Effector CD4-positive, alpha-beta T cell (primary cell): ENCODE data around the gene SMTN.
"Not testable (repeated sequence)": the region's sequence is repeated elsewhere in the genome, so short reads cannot be mapped to it uniquely, and the experiment has no call there.

Source experiments
- DNase-seq: peaks from one replicate; pipeline ENCODE4 v3.0.0-alpha.2; 2020
- total RNA-seq: gene quantifications from one replicate; lab custom pipeline; 2026; lab: John Stamatoyannopoulos, UW

Gene SMTN
- 4.7 reads per million, percentile 18 among the genes with 10 or more reads in this experiment for total RNA-seq

DNA sequence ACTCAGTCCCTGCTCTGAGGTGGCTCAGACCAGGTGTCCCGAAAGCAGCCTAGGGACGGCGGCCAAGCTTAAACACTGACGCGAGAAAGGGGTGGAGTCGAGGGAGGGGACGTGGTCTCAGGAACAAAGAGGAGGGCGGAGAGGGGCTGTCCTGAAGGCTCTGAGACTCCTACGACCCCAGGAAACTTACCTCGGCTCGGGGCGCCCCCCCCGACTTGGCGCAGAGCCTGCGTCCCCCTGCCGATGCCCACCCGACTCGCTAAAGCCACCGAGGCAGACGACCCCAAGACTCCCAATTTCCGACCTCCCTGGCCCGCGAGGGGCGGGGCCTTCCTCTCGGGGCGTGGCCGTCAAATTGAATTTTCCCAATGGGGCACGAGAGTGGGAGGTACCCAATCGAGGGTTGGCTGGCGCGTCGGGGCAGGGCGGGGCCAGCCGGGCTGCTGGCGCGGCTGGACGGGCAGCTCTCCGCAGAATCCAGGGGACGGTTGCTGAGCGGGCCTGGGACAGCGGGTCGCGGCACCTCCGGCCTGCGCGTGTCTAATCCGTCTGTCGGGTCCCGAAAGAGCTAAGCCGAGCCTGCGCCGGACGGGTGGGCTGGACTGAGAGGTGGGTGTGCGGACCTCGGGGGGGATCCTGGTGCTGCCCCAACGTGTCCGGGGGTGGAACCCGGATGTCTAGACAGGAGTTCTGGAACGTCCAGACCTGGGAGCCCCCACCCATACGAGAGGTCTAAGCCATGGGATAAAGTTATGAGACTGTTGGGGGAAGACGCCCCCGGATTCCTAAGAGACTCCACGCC, at the start of gene SMTN:
Gene SMTN (plus strand): TSS at position 471 of the 802 bp plus-strand sequence. CDS start 1,941 bp downstream, outside the sequence.
- peak; percentile 82 for DNase-seq

DNA sequence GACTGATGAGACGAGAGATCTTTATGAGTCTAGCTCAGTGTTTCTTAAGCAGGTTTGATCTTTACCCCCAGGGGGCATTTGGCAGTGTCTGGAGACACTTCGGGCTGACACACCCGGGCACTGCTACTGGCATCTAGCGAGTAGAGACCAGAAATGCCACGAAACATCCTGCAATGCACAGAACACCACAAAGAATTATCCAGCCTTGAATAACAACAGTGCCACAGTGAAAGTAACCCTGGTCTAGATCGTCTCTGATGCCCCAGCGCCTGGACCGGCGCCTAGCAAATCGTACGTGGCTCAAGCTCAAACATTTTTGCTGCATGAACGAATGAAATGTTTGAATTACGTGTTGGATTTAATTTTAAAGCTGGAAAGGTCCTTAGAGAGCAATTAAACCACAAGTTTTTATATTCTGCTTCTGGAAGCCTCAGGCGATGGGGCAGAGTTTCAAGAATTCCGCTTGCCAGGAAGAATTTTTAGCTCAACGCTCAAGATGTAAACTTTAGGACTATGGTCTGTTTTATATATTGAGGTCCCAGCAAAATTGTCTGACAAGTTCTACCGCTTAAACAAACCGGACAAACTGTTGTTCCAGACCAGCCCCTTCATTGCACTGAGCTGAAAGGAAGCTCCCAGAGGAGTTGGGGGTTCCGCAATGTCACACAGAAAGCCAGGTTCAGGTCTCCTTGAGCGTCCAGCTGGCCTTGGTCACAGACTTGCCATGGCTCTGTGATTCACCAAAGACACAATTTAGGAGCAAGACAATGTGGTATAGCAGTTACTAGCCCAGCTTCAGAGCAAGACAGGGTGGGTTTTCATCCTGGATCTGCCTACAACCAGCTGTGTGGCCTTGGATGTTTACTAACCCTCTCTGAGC, 44.2 kb upstream of the SMTN start:
- no peak for DNase-seq

DNA sequence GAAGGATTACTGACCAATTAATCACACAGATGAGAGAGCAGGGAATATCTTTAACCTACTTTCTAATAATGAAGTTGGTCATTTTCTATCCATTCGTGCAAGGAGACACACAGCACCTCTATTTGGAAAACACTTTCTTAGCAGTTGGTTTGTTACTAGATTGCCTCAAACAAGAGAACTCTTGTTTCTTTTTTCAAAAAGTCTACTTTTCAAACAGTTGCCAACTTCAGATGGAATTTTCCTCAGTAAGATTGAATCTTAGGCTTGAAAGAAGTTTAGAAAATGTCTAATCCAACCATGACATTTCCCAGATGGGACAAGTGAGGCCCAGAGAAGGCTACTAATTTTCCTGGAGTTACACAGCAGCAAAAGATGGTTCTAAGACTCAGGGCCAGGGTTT, 42.4 kb upstream of the SMTN start:
- DNase-seq, result no peak

DNA sequence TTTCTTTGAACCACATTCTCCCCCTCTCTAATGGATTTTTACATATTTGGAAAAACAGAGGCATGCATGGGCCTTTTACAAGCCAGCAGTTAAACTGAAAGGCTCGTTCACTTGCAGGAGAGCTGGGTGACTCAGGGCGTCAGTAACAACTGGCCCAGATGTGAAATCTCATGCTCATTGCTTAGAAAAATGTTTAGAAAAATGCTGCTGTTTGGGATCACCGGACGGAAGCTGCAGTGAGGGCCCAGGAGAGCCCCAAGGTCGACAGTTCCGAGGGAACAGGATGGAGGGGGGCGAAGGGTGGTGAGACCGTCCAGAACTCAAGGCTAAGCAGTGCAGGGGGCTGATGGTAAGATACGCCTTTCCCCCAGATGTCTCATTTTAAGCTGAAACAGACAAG, 41.7 kb upstream of the SMTN start:
- no peak for DNase-seq

DNA sequence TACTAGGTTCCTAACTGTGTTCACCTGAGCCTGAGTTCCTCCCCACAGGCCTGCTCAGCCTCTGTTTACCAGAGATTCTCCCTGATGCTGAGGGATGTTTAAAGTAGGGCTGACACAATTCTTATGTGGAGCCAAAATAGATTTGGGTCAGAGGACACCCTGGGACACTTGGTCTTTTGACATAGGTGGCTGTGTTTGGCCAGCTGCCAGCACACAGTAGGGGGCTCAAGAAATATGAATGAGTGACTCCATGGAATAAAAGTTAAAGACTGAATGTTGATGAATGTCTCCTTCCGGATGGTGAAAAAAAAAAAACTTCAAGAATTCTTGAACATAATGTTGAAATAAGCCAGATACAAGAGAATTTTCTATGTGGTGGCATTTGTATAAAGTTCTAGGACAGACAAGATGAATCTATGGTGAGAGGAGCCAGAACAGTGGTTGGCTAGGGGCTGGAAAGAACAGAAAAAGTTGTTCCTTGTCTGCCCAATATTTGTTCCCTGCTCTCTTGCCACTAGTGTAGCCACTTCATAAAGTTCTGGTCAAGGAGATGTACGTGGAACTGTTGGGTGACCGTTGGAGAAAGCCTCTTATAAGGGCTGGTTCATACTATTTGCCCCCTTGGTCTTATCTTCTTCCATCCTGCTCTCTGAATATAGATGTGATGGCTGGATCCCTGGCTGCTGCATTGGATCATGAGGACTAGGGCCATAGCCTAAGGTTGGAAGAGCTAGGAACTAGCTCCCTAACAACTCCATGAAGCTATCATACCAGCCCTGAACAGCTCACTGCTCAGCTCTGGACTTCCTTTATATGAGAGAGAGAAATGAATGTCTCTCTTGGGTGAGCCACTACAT, 40.3 kb upstream of the SMTN start:
- DNase-seq, result no peak

DNA sequence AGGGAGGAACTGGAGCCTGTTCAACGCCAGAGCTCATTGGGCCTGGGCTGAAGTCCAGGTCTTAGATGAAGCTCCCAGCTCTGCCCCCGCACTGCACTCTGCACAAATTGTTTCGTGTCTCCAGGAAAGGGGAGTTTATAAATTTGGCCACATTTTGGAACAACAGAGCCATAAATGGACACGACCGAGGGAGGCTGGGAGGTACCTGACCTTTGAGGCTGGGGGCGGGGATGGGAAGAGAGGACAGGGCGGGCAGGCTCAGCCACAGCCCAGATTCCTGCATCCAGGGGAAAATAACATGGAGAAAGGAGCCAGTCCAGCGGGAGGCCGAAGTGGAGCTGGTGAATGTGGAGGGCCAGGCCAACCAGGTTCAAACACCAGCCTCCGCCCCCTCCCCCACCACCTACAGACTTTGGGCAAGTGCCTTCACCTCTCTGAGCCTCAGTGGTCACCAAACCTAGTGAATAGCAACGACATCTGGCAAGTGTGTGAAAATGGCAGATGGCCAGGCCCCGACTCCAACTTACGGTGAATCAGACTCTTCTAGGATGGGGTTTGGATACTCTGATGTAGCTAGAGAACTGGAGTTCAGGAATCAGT, 36.8 kb upstream of the SMTN start:
- DNase-seq, result no peak

DNA sequence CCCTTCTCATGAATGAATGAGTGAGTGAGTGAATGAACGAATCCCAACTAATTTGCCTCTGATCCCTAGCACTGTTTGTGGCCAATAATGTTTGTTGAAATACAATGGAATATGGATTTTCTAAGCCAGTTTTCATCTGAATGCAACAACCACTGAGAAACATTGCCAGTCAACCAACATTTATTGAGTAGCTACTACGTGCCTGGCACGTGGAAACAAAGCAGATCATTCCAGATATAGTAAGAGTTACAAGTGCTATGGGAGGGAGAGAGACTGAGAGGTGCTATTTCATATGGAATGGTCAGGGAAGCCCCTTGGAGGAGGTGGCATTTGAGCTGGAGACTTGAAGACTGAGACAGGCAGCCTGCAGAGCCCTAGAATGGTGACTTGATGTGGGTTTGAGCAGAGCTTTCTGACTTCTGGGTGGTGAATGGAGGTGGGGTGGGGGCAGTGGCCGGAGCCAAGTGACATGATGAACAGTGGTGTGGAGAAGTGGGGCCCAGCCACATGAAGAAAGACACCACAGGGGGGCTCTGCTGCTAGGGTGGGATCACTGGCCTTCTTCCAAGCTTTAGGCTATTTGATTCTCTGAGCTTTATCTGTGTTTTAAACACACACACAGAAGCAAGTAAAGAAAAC, 35.1 kb upstream of the SMTN start:
- no peak for DNase-seq

DNA sequence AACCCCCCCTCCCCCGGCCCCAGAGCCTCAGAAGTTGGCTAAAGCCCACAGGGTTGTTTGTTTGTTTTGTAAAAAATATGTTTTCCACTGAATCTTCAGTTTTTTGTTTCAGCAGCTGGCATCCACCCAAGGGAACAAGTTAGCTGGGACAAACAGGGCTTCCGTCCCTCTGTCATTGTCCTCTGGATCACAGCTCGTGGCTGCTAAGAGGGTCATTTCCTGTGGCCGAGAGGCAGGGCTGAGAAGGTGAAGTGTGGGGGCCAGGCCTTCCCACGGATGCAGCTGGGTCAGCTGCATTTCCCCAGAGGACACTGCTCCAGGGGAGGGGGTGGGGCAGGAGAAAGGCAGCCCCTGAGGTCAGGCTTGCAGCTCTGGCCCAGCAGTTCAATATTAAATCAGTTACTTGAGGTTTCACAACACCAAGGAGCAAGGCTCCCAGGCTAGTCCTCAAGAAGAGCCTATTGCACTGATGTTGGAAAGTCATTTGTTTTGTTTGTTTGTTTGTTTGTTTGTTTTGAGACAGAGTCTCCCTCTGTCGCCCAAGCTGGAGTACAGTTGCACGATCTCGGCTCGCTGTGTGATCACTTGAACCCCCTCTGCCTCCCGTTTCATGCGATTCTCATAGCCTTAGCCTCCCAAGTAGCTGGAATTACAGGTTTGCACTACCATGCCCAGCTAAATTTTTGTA, 34.4 kb upstream of the SMTN start:
- no peak for DNase-seq

DNA sequence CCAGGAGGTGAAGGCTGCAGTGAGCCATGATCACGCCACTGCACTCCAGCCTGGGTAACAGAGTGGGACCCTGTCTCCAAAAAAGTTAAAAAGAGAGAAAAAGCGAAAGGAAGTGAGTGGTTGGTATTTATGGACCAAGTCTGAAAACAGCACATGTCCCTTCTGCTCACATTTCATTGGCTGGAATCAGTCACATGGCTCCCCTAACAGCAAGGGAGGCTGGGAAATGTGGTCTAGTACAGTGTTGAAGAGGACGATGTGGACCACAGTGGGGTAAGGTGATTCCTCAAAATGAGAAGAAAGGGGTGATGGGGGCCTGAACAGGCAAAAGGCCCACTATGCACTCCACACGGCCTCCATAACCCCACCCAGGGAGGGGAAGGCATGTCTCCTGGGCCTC, 32.5 kb upstream of the SMTN start:
- DNase-seq, result no peak

DNA sequence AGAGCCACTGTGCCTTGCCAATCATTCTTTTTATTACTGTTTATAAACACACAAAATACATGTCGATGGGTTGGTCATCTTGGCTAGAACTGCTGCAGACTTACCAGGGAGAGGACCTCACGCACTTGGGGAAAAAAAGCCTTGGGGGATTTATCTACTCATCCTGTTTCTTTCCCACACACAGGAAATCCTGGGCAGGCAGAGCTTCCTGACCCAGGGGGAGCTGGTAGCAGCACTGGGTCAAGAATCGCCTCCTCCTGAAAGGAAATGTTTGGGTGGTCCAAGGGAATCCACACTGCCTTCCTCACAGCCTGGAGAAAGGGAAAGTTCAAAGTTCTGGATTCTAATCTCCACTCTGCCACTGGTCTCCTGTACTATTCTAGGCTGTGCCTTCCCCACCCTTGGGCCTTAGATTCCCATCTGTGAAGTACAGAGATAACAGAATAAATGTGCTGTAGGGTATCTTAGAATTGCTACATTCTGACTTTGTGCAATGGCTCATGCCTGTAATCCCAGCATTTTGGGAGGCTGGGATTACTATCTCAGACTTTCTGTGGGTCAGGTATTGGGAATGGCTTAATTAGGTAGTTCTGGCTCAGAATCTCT, 31.2 kb upstream of the SMTN start:
- DNase-seq, result no peak

DNA sequence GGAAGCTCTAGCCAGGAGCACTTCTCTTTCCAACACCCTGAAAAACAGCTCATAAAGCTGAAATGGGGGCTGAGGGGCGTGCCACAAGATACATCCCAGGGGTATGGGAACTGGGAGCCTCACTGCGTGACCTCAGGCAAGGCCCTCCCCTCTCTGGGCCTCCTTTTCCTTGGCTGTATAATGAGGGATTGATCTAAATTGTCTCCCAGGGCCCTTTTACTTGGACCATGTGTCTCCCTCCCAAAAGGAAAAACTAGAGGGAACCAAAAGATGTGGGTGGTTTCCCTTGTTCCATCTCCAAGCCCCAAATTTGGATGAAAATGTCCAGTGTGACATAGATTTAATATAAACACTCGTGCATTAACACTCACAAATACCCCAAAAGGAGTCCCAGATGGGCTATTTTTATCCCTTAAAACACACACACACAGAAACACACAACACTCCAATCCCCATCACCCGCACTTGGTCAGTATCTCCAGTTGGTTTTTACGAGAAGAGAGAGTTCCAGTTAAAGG, 25.9 kb upstream of the SMTN start:
- DNase-seq, result no peak

DNA sequence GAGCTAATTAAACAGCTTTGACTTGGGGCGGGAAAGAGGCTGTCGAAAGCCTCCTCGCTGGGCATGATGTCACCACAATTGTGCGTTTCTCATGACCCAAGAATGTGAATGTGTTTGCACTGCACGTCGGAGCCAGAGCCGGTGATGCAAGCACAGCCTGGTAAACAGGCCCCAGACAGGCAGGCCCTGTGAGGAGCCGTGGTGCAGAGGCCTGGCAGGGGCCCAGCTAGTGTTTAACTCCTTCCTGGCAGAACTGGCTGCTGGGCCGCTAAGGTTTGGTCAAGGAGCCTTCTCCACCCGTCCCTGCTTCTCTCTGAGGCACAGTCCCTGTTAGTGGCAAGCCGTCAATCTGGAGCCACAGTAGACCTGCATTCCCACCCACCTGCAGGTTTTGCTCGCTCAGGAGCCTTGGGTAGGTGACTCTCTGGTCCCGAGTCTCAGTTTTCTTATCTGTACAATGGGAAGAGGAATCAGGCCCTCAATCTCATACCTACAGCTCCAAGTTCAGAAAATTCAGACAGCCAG, 25.4 kb upstream of the SMTN start:
- no peak for DNase-seq

DNA sequence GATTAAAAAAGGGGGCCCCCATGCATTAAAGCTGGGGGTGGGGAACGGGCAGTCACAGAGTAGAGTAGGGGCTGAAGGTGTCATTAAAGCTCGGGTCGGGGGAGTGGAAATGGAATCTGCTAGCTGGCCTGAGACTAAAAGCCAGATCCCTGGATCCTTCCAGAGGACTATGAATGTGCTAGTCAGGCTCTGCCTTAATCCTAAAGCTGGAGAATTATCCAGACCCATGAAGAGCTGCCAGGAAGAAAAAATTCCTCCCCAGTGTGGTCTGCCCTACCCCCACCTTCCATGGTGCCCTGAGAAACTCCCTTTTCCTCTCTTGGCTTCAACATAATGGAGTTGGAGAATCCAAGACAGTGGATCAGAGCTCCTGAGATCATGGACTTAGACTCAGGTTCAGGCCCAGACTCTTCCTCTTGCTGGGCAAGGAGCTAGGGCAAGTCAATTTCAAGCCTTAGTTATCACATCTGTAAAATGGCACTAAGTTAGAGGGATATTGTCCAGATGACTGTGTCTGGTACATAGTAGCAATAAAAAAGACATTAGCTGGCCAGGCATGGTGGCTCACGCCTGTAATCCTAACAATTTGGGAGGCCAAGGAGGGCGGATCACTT, 24.0 kb upstream of the SMTN start:
- DNase-seq, result no peak

DNA sequence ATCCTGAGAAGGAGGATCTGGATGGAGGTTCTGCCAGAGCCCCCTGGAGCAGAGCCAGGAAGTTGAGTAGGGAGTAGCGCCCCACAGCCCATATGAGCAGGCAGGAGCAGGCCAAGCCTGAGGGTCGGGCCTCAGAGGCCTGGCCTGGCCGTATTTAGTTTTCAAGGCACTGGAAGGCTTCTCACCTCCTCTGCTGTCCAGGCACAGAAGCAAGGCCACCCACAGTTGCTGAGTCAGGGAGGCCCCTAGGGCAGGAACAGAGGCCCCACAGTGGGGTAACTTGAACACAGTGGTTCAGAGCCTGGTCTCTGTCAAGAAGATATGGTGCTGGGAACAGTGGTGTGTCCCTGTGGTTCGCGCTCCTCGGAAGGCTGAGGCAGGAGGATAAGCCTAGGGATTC, 21.5 kb upstream of the SMTN start:
- DNase-seq, result not testable (repeated sequence)

DNA sequence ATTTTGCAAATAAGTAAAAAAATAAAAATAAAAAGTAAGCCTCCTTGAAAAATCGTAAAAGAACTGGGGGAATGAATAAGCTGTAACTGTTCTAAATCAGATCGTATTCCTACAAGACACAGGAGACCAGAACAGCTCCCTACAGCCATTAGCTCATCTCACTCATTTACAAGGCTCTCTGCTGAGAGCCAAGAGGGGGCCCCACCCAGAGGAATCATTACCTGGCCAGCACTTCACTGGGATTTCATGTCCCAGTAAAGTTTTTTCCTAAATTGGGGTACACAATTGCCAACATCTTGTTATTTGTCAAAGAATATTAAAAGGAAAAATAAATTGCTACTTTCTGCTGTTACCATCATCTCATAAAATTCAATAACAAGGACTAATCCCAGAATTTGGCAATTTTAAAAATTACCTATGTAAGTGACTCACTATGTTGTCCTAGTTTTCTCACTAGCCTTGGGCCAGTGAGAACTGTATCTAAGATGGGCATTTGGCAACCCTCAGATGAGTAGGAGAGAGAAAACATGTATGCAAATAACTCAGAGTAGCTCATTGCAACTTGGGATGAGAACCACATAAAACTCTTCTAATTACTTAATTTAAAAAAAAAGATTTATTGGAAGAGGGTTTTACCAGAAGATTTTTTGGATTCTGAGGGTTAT, 18.4 kb upstream of the SMTN start:
- DNase-seq, result no peak

DNA sequence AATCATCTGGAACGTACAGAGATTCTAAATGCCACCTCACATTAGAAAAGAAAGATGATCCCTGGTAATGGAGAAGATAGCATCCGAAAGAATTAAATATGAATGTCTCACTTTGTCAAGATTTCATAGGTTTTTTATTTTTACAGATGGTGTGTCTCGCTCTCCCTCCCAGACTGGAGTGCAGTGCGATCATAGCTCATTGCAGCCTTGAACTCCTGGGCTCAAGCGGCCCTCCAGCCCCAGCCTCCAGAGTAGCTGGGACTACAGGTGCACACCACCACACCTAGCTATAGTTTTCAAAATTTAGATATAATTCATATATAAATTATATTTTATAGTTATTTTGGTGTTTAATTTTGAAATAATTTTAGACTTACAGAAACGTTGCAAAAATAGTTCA, 16.7 kb upstream of the SMTN start:
- DNase-seq, result no peak

DNA sequence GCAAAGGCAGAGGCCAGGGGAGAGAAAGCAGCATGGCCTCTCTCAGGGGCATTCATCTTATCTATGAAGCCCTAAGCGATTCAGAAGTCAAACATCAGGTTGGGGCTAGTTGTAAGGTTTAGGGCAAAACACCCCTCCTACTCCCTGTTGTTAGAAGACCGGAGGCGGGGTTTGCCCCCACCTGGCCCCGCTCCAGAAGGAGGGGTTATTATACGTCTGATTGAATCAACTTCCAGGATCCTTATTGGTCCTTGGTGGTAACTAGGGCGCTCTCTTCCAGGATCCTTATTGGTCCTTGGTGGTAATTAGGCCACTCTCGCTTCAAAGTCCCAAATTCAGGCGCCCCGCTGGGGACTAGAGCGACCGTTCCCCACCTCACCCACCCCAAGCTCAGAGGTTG, 12.1 kb upstream of the SMTN start:
- no peak for DNase-seq

DNA sequence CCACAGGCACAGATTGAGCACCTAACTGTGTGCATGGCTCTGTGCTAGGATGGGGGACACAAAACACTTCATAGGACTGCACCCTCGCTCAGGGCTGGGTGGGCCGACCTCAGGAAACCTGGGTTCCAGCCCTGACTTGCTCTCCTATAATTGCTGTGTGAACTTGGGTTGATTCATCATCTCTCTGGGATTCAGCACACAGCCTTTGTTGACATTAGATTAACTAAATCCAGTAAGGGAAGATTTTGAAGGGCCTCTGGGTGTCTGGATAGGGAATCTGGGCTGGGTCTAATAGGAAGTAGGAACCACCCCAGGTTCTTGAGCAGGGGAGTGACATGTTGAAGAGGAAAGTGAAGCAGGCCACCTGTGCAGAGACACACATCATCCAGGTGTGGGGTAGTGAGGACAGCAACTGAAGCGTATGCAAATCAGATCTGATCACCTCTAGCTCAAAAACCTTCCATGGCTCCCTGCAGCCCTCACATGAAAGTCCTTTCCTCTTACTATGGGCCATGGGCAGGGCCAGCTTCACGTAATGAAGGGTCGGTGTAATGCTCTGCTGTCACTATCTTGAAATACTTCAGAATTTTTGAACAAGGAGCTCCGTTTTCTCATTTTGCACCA, 11.3 kb upstream of the SMTN start:
- DNase-seq, result not testable (repeated sequence)

DNA sequence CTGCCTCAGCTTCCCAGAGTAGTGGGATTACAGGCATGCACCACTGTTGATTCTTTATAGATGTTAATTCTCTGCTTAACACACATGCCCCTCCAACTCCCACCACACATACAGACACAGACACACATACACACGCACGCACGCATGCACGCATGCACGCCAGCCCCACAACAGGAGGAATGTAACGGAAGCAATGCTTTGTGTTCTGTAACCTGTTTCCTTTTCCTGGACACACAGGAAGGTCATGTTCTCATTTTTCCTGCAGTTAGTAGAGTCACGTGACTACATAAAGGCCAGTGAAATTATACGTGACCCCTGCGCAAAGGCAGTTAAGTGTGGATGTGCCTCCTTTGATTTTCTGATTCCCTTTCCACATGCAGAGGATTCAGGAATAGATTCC, 8.0 kb upstream of the SMTN start:
- not testable (repeated sequence) for DNase-seq
